HG03469 (cell line): ENCODE results near the gene SLC29A3.

Experiments
- ATAC-seq: cut with Tn5 transposase; IDR thresholded peaks from one replicate; pipeline ENCODE4 v1.9.1; 2021; ENCODE audit warnings: mild to moderate bottlenecking, moderate library complexity, moderate number of reproducible peaks; ENCODE audit not compliant: unreplicated experiment

The SLC29A3 gene

GRCh38 chr10:71366690-71367089 lies 47.6 kb downstream of the SLC29A3 start:
- no peak for ATAC-seq

- ATAC-seq: no peak
Observed at GRCh38 chr10:71367271-71367670, 48.2 kb downstream of the SLC29A3 start.

DNA sequence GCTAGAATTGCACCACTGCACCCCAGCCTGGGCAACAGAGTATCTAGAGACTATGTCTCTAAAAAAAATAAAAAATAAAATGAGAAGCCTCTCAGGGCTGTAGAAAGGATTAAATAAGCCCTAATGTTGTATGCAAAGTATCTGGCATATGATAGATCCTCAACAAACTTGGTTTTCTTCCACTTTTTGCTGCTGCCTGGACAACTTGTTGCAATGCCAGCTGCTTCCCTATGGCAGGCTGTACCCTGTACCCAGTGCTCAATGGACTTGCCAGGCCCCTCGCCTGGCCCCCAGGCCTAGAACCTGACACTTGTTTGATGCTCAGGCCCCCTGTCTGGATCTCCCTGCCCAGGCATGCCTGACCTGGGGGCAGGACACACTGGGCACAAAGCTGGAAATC lies 49.1 kb downstream of the SLC29A3 start:
- no peak for ATAC-seq

GRCh38 chr10:71368643-71369042 lies 49.6 kb downstream of the SLC29A3 start:
- no peak for ATAC-seq

DNA sequence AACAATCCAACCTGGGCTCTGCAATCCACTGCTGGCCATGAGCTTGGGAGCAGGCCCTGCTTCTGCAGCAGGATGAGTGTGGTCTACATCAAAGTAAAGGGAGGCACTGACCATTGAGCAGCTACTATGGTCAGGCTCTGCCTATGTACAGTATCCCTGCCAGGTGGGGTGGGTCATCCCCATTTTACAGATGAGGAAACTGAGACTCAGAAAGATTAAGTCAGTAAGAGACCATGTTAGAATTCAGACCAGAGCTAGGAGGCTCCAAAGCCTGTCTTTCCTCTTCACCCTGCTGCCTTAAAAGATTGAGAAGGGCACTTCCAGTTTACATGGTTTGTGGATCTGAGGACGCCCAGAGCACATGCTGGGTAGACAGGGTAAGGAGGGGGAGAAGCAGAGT lies 50.5 kb downstream of the SLC29A3 start:
- no peak for ATAC-seq

GRCh38 chr10:71370031-71370430 lies 51.0 kb downstream of the SLC29A3 start:
- ATAC-seq: no peak

- peak; percentile 48 for ATAC-seq
Observed at GRCh38 chr10:71371750-71372166, 52.7 kb downstream of the SLC29A3 start.

- no peak for ATAC-seq
Observed at GRCh38 chr10:71372882-71373495, 53.9 kb downstream of the SLC29A3 start.

DNA sequence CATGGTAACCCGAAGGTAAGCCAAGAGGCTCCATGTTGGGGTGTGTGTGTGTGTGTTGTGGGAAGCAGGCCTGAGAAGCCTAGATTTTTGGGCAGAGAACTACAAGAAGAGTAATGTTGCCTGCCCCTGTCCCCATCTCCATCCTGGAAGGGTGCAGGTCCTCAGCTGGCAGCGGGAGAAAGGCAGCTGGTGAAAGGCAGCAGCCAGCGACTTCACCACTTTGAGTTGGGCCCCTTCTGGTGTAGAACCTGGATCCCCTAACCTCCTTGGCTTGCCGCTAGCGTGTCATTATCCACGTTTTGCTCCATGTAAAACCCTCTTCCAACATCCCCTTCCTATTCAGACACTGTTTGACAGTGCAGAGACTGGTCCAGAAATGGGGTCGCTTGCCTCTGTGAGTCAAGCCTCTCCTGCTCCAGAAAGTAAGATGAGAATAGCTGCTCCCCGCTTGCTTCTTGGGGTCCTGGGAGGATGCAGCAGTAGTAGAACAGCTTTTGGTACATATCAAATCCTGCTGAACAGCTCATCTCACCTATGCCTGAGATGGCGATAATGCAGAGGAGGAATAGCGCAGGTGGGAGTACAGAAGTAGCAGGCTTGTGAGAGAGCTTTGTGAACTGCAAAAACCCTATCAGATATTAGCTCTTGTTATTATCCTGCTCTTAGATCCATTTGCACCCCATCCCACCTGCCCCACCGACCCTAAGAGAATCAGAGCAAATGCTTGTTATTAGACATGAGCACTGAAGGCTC lies 55.6 kb downstream of the SLC29A3 start:
- no peak for ATAC-seq

DNA sequence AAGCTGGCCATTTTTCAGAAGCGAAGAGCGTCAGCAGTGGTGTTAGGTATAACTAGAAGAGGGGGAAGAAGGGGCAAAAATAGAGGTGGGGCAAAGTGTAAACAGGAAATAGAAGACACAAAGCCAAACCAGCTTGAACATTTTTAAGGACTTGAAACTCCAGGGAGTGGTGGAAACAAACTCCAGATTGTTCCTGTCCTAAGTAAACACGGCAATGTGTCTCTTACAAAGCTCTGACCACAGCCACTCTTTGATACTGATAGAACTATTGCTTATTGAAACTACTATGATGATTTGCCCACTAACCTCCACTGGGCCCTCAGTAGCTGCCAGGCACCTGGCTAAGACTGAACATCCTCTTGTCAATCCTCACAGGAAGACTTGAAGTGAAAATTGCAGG lies 56.9 kb downstream of the SLC29A3 start:
- ATAC-seq: no peak

DNA sequence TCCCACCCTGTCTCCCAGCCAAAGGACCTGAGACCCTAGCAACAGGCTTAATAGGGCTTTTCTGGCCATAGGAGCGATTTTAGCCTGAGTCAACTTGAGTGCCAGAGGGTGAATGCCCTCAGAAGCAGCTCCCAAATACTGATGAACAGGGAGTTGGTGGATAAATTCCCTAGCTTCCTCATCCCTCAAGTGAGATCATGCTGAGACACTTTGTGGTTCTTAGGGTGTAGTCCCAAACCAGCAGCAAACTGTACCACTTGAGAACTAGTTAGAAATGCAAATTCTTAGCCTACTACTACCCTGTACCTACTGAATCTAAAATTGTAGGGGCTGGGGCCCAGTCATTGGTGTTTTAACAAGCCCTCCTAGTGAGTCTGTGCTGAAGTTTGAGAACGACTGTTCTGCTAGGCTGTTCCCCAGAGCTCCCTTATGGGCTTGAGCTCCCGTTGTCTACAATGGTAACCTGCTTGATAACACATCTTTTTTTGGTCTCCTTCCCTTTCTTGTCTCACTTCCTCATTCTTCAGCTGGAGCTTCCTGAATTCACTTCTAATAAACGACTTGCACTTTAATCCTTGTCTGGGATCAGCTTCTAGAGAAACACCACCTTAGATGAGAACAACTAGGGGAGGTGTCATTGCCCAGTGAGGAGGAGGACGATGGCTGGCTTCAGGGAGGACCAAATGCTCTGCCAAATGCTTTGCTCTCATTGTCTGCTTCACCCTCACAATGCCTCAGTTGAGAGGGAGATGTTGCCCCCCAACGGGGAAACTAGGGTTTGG lies 59.5 kb downstream of the SLC29A3 start:
- no peak for ATAC-seq

DNA sequence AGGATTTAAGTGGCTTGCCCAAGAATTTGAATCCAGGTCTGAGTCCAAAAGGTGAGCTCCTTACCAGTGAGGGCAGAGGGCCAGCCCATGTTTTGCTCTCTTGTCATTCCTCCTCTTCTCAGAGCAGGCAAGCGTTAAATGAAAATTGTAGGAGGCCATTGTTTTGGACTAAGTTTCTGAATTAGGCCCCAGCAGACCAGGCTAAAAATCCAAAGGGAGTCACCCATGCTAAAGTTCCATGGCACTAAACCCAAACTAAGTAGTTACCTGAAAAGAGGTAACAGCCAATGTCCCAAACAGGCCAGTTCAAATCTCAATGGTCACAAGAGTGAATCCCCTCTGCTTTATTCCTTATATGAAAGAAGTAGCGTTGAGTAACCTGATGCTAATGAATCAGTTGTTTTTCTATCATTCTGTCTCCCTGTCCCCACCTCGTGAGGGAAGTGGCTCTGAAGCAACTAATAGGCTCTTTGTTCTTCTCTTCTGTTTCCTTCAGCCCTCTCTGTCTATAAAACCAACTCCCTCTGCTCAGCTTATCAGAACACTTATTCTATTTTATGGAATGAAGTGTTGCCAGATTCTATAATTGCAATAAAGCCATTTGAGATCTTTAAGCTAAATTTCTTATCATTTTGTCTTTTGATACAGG lies 60.2 kb downstream of the SLC29A3 start:
- no peak for ATAC-seq

DNA sequence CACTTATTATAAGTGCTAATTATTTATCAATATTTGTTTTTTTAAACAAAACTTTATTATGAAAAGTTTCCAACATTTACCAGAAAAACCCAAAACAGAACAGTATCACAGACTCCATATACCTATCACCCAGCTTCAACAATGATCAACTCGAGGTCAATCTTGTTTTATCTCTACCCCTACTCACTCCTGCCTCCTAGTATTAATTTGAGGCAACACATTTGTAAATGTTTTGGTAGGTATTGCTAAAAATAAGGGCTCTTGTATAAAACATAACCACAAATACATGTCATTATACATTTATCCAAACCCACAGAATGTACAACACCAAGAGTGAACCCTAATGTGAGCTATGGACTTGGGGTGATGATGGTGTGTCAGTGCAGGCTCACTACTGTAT lies 61.8 kb downstream of the SLC29A3 start:
- no peak for ATAC-seq

- no peak for ATAC-seq
Observed at GRCh38 chr10:71381611-71382010, 62.6 kb downstream of the SLC29A3 start.

DNA sequence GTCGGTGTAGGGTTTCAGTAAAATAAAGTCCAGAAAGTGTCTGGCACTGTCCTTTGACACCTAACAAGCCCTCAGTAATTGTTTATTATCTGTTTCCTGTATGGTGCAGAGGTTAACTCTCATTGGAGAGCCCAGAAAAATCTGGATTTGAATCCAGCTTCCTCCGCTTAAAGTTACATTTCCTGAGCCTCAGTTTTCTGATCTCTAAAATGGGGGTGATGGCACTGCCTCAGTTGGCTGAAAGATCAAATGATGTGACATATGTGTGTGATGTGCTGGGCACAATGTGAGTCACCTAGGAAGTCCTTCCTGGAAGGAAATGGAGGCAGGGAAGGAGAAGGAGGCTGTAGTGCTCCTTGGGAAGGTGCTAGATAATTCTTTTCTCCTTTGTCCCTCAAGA lies 63.0 kb downstream of the SLC29A3 start:
- ATAC-seq: no peak

- ATAC-seq: no peak
Observed at GRCh38 chr10:71382757-71383156, 63.7 kb downstream of the SLC29A3 start.

GRCh38 chr10:71383972-71384687 lies 65.1 kb downstream of the SLC29A3 start:
- no peak for ATAC-seq

- ATAC-seq: no peak
Observed at GRCh38 chr10:71388171-71388570, 69.1 kb downstream of the SLC29A3 start.

DNA sequence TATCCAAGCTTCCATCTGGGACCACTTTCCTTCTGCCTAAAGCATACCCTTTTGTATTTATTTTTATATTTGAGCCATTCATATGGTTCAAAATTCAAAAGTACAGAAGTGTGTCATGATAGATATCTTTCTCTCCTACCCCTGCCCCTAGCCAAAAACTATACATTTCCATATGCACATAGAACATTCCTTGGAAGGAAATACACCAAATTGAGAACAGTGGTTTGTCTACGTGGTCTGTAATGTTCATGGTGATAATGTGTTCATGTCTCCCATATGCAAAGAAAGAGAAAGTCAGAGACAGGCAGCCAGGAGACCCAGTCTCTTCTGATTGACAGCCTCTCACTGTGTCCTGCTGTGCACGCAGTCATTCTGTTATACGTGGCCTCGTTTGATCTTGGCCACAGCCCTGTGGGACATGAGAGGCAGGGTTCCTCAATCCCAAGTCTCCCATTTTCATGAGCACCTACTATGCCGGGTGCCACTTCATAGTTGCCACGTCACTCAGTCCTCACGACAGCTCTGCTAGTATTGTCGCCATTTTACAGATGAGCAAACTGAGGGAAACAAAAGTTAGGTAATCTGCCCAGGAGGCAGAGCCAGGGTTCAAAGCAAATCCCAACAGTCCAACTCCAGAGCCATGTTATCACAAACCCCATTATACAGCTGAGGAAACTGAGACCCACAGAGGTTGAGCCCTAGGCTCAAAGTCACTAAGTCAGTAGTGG lies 69.7 kb downstream of the SLC29A3 start:
- no peak for ATAC-seq
